GM23338 (cell line): ENCODE results near the gene REM2. TPM values are rescaled to one million over a fixed set of nuclear protein-coding genes. Genes with fewer than 3 reads are reported as not detected.
A peak's percentile ranks its signal among the peaks of the same experiment; 100 is the strongest.

Experiments
- ATAC-seq: fragments of 200-7000 bp; cut with Tn5 transposase; 3 replicates; pipeline ENCODE4 v1.9.1; 2020
- DNase-seq: peaks from one replicate; pipeline ENCODE4 v3.0.0-alpha.2; 2015; ENCODE audit warnings: low spot score
- H2AFZ ChIP-seq: fragments of 200-600 bp; sonication (generic); 2 replicates; pipeline ENCODE4 v1.8.0; 2016; ENCODE audit warnings: antibody characterized with exemption, mild to moderate bottlenecking, moderate library complexity
- H3F3A ChIP-seq: fragments of 200-600 bp; sonication (generic); replicated peaks from 2 replicates; pipeline ENCODE4 v1.8.0; 2017; ENCODE audit warnings: antibody characterized with exemption, mixed run types, low read depth
- H3K27ac ChIP-seq: fragments of 200-600 bp; sonication (generic); 2 replicates; pipeline ENCODE4 v1.6.1; 2016; ENCODE audit warnings: low read depth
- H3K27me3 ChIP-seq: fragments of 200-600 bp; sonication (generic); 2 replicates; pipeline ENCODE4 v1.8.0; 2016; ENCODE audit warnings: mild to moderate bottlenecking, mixed run types, moderate library complexity; ENCODE audit not compliant: insufficient read depth
- H3K36me3 ChIP-seq: fragments of 200-600 bp; sonication (generic); 2 replicates; pipeline ENCODE4 v1.8.0; 2016; ENCODE audit warnings: mild to moderate bottlenecking; ENCODE audit not compliant: insufficient read depth
- H3K4me1 ChIP-seq: fragments of 200-600 bp; sonication (generic); 2 replicates; pipeline ENCODE4 v1.8.0; 2016; ENCODE audit warnings: mild to moderate bottlenecking, moderate library complexity; ENCODE audit not compliant: insufficient read depth
- H3K4me2 ChIP-seq: fragments of 200-600 bp; sonication (generic); 2 replicates; pipeline ENCODE4 v1.7.1; 2017; ENCODE audit warnings: mixed run types
- H3K4me3 ChIP-seq: fragments of 200-600 bp; sonication (generic); 2 replicates; pipeline ENCODE4 v1.6.1; 2016; ENCODE audit warnings: mixed run types
- H3K79me2 ChIP-seq: fragments of 200-600 bp; sonication (generic); replicated peaks from 2 replicates; pipeline ENCODE4 v1.8.0; 2017; ENCODE audit warnings: mild to moderate bottlenecking; ENCODE audit not compliant: insufficient read depth
- H3K9me2 ChIP-seq: fragments of 200-600 bp; sonication (generic); 2 replicates; pipeline ENCODE4 v1.8.0; 2017; ENCODE audit not compliant: insufficient read depth
- H4K20me1 ChIP-seq: fragments of 200-600 bp; sonication (generic); replicated peaks from 2 replicates; pipeline ENCODE4 v1.8.0; 2017; ENCODE audit warnings: mild to moderate bottlenecking; ENCODE audit not compliant: insufficient read depth
- H3K27ac Mint-ChIP-seq: 2 replicates; pipeline ENCODE4 v1.8.0; 2020; ENCODE audit warnings: inconsistent platforms, mild to moderate bottlenecking, moderate library complexity, mixed read lengths
- H3K27me3 Mint-ChIP-seq: 3 replicates; pipeline ENCODE4 v1.8.0; 2022; ENCODE audit warnings: low read depth, mild to moderate bottlenecking, moderate library complexity, mixed read lengths, inconsistent platforms; ENCODE audit not compliant: insufficient read depth, poor library complexity
- H3K36me3 Mint-ChIP-seq: 3 replicates; pipeline ENCODE4 v1.8.0; 2021; ENCODE audit warnings: low read depth, mild to moderate bottlenecking, inconsistent platforms, moderate library complexity, mixed read lengths
- H3K4me1 Mint-ChIP-seq: 3 replicates; pipeline ENCODE4 v1.8.0; 2020; ENCODE audit warnings: mild to moderate bottlenecking, inconsistent platforms, mixed read lengths
- H3K4me3 Mint-ChIP-seq: 3 replicates; pipeline ENCODE4 v1.8.0; 2021; ENCODE audit warnings: moderate library complexity, mild to moderate bottlenecking, inconsistent platforms, mixed read lengths
- H3K9me3 Mint-ChIP-seq: 3 replicates; pipeline ENCODE4 v1.8.0; 2020; ENCODE audit warnings: moderate library complexity, mild to moderate bottlenecking, inconsistent platforms, mixed read lengths
- CREB1 ChIP-seq: fragments of 250-450 bp; sonication (Bioruptor Pico); IDR thresholded peaks from 2 replicates; pipeline ENCODE4 v1.5.0; 2020; ENCODE audit warnings: low read depth, mild to moderate bottlenecking, moderate library complexity
- POLR2AphosphoS5 ChIP-seq: IDR thresholded peaks from 2 replicates; pipeline ENCODE4 v1.6.1; 2016; ENCODE audit warnings: antibody characterized with exemption, low read depth
- STAT1 ChIP-seq: IDR thresholded peaks from one replicate; pipeline ENCODE4 v1.6.1; 2016; ENCODE audit warnings: antibody characterized with exemption; ENCODE audit not compliant: unreplicated experiment
- polyA plus RNA-seq: library from polyadenylated mRNA; unstranded; fragments of >200 nt; fragmentation: Nextera tagmentation; extraction: Ambion mirVana; gene quantifications from 2 replicates; pipeline ENCODE4 v1.2.1, GENCODE V29; 2016
- total RNA-seq: library from RNA; depleted of rRNA; stranded (reverse); fragments of >200 nt; shearing (Covaris generic); gene quantifications from 2 replicates; pipeline ENCODE4 v1.2.3, GENCODE V29; 2014
- TF ChIP-seq, protein P1 (sequence below): fragments of 250-450 bp; sonication (Bioruptor Pico); IDR thresholded peaks from 2 replicates; pipeline ENCODE4 v1.5.0; 2020; ENCODE audit warnings: mild to moderate bottlenecking, moderate library complexity

Gene REM2
- total and polyA plus RNA-seq, 2 experiments from 2014 or later = 0.31 to 2.9 TPM

GRCh38 chr14:22872033-22872832 is 10.8 kb upstream of the REM2 start (continued):
- TF ChIP-seq, protein P1, sequence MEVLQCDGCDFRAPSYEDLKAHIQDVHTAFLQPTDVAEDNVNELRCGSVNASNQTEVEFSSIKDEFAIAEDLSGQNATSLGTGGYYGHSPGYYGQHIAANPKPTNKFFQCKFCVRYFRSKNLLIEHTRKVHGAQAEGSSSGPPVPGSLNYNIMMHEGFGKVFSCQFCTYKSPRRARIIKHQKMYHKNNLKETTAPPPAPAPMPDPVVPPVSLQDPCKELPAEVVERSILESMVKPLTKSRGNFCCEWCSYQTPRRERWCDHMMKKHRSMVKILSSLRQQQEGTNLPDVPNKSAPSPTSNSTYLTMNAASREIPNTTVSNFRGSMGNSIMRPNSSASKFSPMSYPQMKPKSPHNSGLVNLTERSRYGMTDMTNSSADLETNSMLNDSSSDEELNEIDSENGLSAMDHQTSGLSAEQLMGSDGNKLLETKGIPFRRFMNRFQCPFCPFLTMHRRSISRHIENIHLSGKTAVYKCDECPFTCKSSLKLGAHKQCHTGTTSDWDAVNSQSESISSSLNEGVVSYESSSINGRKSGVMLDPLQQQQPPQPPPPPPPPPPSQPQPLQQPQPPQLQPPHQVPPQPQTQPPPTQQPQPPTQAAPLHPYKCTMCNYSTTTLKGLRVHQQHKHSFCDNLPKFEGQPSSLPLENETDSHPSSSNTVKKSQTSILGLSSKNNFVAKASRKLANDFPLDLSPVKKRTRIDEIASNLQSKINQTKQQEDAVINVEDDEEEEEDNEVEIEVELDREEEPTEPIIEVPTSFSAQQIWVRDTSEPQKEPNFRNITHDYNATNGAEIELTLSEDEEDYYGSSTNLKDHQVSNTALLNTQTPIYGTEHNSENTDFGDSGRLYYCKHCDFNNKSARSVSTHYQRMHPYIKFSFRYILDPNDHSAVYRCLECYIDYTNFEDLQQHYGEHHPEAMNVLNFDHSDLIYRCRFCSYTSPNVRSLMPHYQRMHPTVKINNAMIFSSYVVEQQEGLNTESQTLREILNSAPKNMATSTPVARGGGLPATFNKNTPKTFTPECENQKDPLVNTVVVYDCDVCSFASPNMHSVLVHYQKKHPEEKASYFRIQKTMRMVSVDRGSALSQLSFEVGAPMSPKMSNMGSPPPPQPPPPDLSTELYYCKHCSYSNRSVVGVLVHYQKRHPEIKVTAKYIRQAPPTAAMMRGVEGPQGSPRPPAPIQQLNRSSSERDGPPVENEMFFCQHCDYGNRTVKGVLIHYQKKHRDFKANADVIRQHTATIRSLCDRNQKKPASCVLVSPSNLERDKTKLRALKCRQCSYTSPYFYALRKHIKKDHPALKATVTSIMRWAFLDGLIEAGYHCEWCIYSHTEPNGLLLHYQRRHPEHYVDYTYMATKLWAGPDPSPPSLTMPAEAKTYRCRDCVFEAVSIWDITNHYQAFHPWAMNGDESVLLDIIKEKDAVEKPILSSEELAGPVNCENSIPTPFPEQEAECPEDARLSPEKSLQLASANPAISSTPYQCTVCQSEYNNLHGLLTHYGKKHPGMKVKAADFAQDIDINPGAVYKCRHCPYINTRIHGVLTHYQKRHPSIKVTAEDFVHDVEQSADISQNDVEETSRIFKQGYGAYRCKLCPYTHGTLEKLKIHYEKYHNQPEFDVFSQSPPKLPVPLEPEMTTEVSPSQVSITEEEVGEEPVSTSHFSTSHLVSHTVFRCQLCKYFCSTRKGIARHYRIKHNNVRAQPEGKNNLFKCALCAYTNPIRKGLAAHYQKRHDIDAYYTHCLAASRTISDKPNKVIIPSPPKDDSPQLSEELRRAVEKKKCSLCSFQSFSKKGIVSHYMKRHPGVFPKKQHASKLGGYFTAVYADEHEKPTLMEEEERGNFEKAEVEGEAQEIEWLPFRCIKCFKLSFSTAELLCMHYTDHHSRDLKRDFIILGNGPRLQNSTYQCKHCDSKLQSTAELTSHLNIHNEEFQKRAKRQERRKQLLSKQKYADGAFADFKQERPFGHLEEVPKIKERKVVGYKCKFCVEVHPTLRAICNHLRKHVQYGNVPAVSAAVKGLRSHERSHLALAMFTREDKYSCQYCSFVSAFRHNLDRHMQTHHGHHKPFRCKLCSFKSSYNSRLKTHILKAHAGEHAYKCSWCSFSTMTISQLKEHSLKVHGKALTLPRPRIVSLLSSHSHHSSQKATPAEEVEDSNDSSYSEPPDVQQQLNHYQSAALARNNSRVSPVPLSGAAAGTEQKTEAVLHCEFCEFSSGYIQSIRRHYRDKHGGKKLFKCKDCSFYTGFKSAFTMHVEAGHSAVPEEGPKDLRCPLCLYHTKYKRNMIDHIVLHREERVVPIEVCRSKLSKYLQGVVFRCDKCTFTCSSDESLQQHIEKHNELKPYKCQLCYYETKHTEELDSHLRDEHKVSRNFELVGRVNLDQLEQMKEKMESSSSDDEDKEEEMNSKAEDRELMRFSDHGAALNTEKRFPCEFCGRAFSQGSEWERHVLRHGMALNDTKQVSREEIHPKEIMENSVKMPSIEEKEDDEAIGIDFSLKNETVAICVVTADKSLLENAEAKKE (CRISPR knock-in tag) = no peak
- TF ChIP-seq CREB1 (CRISPR knock-in tag) (peak; percentile 16; the same call in 1 of the 2 replicates), POLR2AphosphoS5 (peak; percentile 76)

DNA sequence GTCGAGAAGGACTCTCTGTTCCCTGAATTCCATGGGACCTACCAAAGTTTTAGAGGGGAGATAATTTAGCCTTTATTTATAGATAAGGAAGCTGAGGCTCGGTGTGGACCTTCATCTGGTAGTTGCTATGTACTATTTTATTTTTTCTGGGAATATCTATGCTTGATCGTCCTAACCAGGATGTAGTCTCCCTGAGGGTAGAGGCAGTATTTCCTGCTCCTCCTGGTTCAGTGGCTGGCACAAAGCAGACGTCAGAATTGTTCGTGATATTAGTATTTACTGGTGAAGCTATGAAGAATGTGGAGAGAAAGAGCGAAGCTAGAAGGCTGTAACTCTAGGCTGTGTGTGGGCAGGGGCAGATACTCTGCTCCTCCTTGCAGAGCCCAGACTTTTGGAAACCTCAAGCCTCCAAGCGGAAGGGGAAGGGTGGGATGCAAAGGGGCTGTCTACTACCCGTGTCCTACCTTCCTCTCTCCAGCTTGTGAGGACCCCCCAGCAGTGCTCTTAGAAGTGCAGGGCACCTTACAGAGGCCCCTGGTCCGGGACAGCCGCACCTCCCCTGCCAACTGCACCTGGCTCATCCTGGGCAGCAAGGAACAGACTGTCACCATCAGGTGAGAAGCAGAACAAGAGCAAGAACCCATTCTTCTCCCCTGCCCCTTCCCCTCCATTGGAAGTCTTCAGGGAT is 10.0 kb upstream of the REM2 start:
- Mint-ChIP-seq H3K9me3 (no peaks in the 10 kb centered on the region), H3K27me3 (peaks cover 20% of the 10 kb centered on the region), H3K4me1 (peaks cover 13% of the 10 kb centered on the region), H3K4me3 (peak overlapping the region; percentile 89), H3K27ac (peak overlapping the region; percentile 83), H3K36me3 (peaks cover 21% of the 10 kb centered on the region)
- Histone ChIP-seq H3K79me2 (no peaks in the 10 kb centered on the region), H2AFZ (no peak overlapping the region), H3F3A (peaks cover 7% of the 10 kb centered on the region; the same call in 1 of the 2 replicates), H3K4me2 (peak overlapping the region; percentile 73), H3K27me3 (no peaks in the 10 kb centered on the region), H3K36me3 (no peaks in the 10 kb centered on the region), H3K9me2 (no peaks in the 10 kb centered on the region), H3K4me3 (peak overlapping the region; percentile 96), H4K20me1 (no peaks in the 10 kb centered on the region), H3K27ac (no peak overlapping the region), H3K4me1 (peaks cover 19% of the 10 kb centered on the region)
- ATAC-seq (no peak), DNase-seq (no peak)
- TF ChIP-seq CREB1 (CRISPR knock-in tag) = no peak
- TF ChIP-seq, protein P1 (CRISPR knock-in tag) = no peak
- no peak for TF ChIP-seq POLR2AphosphoS5
- no peak for TF ChIP-seq STAT1
